GM18502 (cell line): ENCODE measurements around the gene RB1.

ENCODE experiments used
- ATAC-seq: cut with Tn5 transposase; IDR thresholded peaks from one replicate; pipeline ENCODE4 v1.9.1; 2021; ENCODE audit warnings: mild to moderate bottlenecking; ENCODE audit not compliant: unreplicated experiment, poor library complexity

RB1 gene

GRCh38 chr13:48303359-48304142 lies at the start of gene RB1:
TSS of gene RB1 (plus strand) at chr13:48303751. CDS start at chr13:48303913, 162 bp downstream.
- ATAC-seq = peak; percentile 78

- ATAC-seq = no peak
These were observed 49.7 kb upstream of the RB1 start for GRCh38 chr13:48253849-48254248.

DNA sequence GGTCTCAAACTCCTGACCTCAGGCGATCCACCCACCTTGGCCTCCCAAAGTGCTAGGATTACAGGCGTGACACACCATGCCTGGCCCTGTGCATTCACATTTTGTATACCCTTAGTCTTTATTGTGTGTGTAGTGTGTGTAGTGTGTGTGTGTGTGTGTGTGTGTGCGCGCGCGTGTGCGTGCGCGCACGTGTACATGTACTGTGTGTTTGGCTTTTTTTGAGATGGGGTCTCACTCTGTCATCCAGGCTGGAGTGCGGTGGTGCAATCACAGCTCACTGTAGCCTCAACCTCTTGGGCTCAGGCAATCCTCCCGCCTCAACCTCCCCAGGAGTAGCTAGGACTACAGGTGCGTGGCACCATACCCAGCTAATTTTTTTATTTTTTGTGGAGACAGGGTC lies 48.5 kb upstream of the RB1 start:
- no peak for ATAC-seq

DNA sequence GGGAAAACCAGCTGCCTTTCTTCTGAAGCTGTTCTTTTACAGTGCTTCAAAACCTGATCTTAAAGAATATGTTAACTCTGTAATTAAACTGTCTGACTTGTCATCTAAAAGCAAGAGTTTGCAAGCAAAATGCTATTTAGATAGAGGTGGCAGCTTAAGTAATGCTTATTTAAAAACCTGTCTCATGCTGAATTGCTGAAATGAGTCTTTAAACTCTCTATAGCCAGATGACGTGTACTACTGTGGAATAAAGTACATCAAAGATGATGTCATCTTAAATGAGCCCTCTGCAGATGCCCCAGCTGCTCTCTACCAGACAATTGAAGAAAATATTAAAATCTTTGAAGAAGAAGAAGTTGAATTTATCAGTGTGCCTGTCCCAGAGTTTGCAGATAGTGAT lies 47.6 kb upstream of the RB1 start:
- no peak for ATAC-seq

DNA sequence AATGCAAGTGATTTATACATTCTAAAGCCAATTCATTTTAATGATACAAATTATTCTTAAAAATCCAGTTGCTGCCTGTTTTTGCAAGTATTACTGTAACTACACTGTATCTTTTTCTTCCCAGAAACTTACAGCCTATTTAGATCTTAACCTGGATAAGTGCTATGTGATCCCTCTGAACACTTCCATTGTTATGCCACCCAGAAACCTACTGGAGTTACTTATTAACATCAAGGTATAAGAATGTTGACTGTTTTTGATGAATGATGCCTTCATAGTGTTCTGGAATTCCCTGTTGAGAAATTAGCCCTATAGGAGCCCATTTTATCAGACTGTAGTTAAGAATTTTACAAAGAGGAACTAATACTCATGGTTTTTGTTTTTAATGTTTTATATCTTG lies 45.5 kb upstream of the RB1 start:
- ATAC-seq = no peak

GRCh38 chr13:48258430-48258829 lies 45.1 kb upstream of the RB1 start:
- no peak for ATAC-seq

DNA sequence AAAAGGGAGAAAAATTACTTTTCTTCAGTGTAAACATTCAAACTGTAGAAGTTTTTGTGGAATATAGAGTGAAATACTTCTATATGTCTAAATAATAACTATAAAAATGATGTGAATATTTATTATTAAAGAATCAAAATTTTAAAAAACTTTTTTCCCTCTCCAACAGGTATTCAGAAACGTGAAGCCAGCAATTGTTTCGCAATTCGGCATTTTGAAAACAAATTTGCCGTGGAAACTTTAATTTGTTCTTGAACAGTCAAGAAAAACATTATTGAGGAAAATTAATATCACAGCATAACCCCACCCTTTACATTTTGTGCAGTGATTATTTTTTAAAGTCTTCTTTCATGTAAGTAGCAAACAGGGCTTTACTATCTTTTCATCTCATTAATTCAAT lies 42.6 kb upstream of the RB1 start:
- no peak for ATAC-seq

DNA sequence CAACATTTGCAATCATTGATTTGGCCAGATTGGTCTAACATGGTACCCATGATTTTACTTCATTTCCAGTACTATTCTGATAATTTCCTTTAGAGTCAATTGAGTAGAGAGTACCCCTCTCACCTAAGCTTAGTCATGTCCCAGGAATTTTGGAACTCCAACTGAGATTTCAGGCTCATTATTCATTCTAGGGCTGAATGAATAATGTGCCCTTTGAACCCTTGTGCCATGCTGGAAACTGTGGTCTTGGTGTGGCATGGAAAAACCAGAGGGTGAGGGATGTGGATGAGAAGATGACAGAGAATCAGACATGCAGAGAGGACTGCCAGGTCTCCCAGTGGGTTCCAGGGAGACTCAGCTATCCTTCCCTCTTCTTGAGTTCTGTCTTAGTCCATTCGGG lies 40.4 kb upstream of the RB1 start:
- ATAC-seq = no peak

DNA sequence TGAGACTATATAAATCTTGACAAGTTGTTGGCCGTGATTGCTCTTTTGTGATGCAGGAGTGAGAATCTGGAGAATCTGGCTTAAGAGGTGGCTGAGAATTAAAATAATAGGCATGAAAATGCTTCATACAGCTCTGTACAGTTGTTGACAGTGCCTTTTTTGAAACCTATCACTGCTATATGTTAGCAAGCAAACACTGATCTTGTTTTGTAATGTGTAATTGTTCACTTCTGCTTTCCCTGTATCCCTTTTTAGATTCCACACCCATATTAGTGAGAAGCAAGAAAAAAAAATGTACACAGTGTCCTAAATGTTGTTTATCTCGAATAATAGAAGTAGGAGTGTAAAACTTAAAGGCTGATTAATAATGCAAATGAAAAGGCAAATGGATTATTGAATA lies 39.5 kb upstream of the RB1 start:
- no peak for ATAC-seq

GRCh38 chr13:48265217-48265815 lies 38.2 kb upstream of the RB1 start:
- ATAC-seq = no peak

DNA sequence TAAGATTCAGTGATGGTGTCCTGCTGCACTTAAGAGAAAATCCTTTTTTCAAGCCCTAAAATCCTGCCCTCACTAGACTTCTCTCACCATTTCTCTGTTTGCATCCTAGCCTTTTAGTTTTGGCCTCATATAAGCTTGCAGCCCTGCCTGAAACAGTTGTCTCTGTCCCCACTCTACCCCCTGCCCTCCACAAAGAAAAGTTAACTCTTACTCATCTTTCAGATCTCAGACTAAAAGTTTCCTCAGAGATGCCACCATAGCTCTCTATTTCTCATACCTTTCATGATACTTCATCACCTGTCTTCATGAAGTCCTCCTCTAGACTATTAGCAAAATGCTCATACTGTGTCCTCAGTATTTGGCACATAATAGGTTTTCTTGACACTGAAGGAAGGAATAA lies 37.4 kb upstream of the RB1 start:
- no peak for ATAC-seq

DNA sequence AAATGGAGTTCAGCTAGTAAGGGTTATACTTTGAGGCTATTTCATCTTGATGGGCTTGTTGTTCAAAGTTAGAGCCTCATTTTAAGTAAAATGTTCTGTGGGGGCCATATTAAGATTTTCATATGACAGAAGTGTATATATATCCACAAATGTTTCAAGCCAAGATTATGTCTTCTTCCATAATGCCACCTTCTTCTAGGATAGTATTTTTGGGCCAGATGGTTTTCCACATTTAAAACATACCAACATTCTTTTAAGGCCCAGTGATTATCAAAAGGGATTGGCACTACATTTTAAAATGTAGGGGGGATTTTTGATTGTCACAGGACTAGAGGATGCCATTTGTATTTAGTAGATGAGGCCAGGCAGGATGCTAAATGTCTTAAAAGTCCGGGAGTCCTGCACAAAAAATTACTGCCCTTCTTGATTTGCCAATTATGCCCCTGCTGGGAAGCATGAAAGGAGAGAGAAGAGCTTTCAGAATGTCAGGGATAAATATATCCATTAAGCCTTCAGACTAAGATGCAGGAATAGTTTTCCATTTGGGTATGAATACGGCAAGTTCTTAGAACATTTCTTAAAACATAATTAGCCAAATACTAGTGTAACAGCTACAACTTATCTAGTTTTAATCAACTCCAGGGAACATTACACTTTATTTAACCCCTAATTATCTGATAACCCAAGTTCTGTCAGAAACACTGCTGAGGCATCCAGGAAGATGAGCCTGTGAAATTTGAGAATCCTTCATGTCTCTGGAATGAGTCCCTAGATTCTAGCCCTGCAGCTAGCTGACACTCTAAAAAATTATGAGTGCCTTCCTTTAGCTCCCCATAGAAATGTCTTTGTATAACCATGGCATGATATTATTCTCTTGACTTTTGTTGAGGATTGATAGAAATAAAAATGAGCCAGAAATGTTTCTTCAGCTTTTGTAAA lies 36.6 kb upstream of the RB1 start:
- ATAC-seq = no peak

GRCh38 chr13:48268019-48268418 lies 35.5 kb upstream of the RB1 start:
- no peak for ATAC-seq

- ATAC-seq = no peak
These were observed 30.2 kb upstream of the RB1 start for GRCh38 chr13:48273346-48273745.

- ATAC-seq = no peak
These were observed 28.0 kb upstream of the RB1 start for GRCh38 chr13:48275507-48275906.

- no peak for ATAC-seq
These were observed 24.7 kb upstream of the RB1 start for GRCh38 chr13:48278806-48279205.

- no peak for ATAC-seq
These were observed 22.0 kb upstream of the RB1 start for GRCh38 chr13:48281556-48281955.

- ATAC-seq = no peak
These were observed 11.8 kb upstream of the RB1 start for GRCh38 chr13:48291730-48292129.

DNA sequence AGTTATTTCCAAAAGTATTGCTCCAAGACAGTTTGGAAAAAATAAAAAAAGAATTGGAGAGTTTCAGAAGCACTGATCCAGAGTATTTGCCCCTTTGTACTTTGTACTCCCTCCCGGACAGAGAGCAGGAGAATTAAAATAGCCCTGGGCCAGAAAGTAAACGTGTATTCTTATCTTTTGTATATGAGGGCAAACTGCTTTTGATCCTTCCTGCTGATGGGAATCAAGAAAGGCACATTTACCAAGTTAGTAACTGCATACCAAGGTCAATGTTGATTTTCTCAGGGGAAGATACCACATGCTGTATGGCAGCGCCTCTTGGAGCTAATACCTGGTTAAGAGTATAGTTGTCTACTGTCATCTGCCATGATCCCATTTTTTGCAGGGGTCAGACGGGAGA lies 10.9 kb upstream of the RB1 start:
- no peak for ATAC-seq

GRCh38 chr13:48294653-48295052 lies 8.9 kb upstream of the RB1 start:
- ATAC-seq = no peak

DNA sequence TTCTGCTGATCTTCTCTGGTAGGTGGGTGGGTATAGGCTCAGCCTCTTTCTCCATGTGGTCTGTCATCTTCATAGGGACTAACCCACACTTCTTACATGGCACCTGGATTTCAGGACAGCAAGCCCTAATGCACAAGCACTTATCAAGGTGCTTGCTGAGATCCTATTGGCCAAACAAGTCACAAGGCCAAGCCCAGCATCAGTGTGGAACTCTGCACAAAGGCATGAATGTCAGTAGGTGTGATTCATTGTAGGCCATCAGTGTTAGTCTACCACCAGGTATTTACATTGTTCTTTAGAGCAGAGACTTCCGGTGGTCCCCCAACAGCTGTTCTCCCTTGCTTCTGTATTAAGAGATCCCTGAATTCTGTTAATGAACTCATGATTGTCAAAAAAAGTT lies 8.3 kb upstream of the RB1 start:
- no peak for ATAC-seq
